Suppressor macrophage (primary cell): ENCODE measurements around the gene TBC1D5.
"Not testable (repeated sequence)": the region's sequence is repeated elsewhere in the genome, so short reads cannot be mapped to it uniquely, and the experiment has no call there.

Experiments
- DNase-seq, 4 experiments: peaks; one replicate each; pipeline ENCODE4 v3.0.0-alpha.2; 2020 to 2022

TBC1D5 gene

GRCh38 chr3:17714473-17714872 lies 28.0 kb downstream of the TBC1D5 start:
- DNase-seq: no peak

- peak in 2 of 4 experiments; percentile 44 to 47 for DNase-seq
These were observed 33.1 kb downstream of the TBC1D5 start for GRCh38 chr3:17709236-17709810.

- DNase-seq: no peak
These were observed 34.5 kb downstream of the TBC1D5 start for GRCh38 chr3:17707813-17708543.

- DNase-seq: not testable (repeated sequence)
These were observed 36.4 kb downstream of the TBC1D5 start for GRCh38 chr3:17705991-17706390.

- not testable (repeated sequence) for DNase-seq
These were observed 42.6 kb downstream of the TBC1D5 start for GRCh38 chr3:17699815-17700214.

GRCh38 chr3:17695665-17696064 lies 46.8 kb downstream of the TBC1D5 start:
- DNase-seq: not testable (repeated sequence)

GRCh38 chr3:17693670-17693999 lies 48.8 kb downstream of the TBC1D5 start:
- not testable (repeated sequence) for DNase-seq

- DNase-seq: not testable (repeated sequence)
These were observed 49.4 kb downstream of the TBC1D5 start for GRCh38 chr3:17692846-17693669.

GRCh38 chr3:17687566-17687965 lies 54.9 kb downstream of the TBC1D5 start:
- DNase-seq: no peak

GRCh38 chr3:17686613-17687012 lies 55.8 kb downstream of the TBC1D5 start:
- DNase-seq: peak; percentile 16 to 43 (median 32)

GRCh38 chr3:17683542-17684207 lies 58.8 kb downstream of the TBC1D5 start:
- no peak for DNase-seq

GRCh38 chr3:17680530-17680929 lies 61.9 kb downstream of the TBC1D5 start:
- no peak for DNase-seq

- DNase-seq: peak in 3 of 4 experiments; percentile 21 to 43 (median 39)
These were observed 64.2 kb downstream of the TBC1D5 start for GRCh38 chr3:17678116-17678741.

- no peak for DNase-seq
These were observed 68.2 kb downstream of the TBC1D5 start for GRCh38 chr3:17674082-17674686.

- no peak for DNase-seq
These were observed 69.9 kb downstream of the TBC1D5 start for GRCh38 chr3:17672506-17672905.

- no peak for DNase-seq
These were observed 71.7 kb downstream of the TBC1D5 start for GRCh38 chr3:17670749-17671148.

- DNase-seq: peak in 2 of 4 experiments; percentile 24 to 34
These were observed 77.5 kb downstream of the TBC1D5 start for GRCh38 chr3:17664923-17665322.

GRCh38 chr3:17656264-17656663 lies 86.2 kb downstream of the TBC1D5 start:
- DNase-seq: peak in 3 of 4 experiments; percentile 12 to 45 (median 35)

- DNase-seq: peak in 1 of 4 experiments; percentile 14
These were observed 86.7 kb downstream of the TBC1D5 start for GRCh38 chr3:17655743-17656142.

- DNase-seq: not testable (repeated sequence)
These were observed 92.7 kb downstream of the TBC1D5 start for GRCh38 chr3:17649748-17650147.

- not testable (repeated sequence) for DNase-seq
These were observed 93.6 kb downstream of the TBC1D5 start for GRCh38 chr3:17648630-17649355.
